SK-N-SH (cell line): ENCODE measurements around the gene LCN1.

ENCODE experiments used
- CTCF ChIP-seq: fragments of 200-600 bp; sonication (generic); IDR thresholded peaks from 2 replicates; pipeline ENCODE4 v1.6.1; 2017; ENCODE audit warnings: antibody characterized with exemption, mild to moderate bottlenecking, moderate library complexity
- EP300 ChIP-seq, 2 experiments: IDR thresholded peaks; 2 replicates each; pipeline versions ENCODE4 v1.4.0 to v1.6.1; 2012; ENCODE audit warnings: borderline replicate concordance in 1 of 2, low read depth in 1 of 2, low read length in 1 of 2
- EZH2phosphoT487 ChIP-seq: fragments of 200-600 bp; sonication (generic); IDR thresholded peaks from 2 replicates; pipeline ENCODE4 v1.6.1; 2017; ENCODE audit warnings: low read depth, mixed run types, mild to moderate bottlenecking, antibody characterized with exemption, moderate library complexity, borderline replicate concordance
- FOSL2 ChIP-seq: IDR thresholded peaks from 2 replicates; pipeline ENCODE4 v1.4.0; 2012; ENCODE audit warnings: low read depth, mild to moderate bottlenecking, moderate library complexity, borderline replicate concordance
- POLR2AphosphoS5 ChIP-seq: IDR thresholded peaks from 2 replicates; pipeline ENCODE4 v1.6.1; 2012; ENCODE audit warnings: low read depth, low read length
- RAD21 ChIP-seq: IDR thresholded peaks from 2 replicates; pipeline ENCODE4 v1.6.1; 2012; ENCODE audit warnings: mild to moderate bottlenecking, low read length
- RCOR1 ChIP-seq: fragments of 150-350 bp; IDR thresholded peaks from 2 replicates; pipeline ENCODE4 v1.6.1; 2017; ENCODE audit warnings: antibody characterized with exemption, low read length
- TAF1 ChIP-seq: IDR thresholded peaks from 2 replicates; pipeline ENCODE4 v1.6.1; 2012; ENCODE audit warnings: low read depth, mild to moderate bottlenecking, low read length, moderate library complexity, borderline replicate concordance
- TCF12 ChIP-seq: IDR thresholded peaks from 2 replicates; pipeline ENCODE4 v1.4.0; 2012
- TF ChIP-seq, protein P1 (sequence below): fragments of 150-350 bp; IDR thresholded peaks from 2 replicates; pipeline ENCODE4 v1.6.1; 2017; ENCODE audit warnings: antibody characterized with exemption, low read length, low read depth, borderline replicate concordance
- TF ChIP-seq, protein P2 (sequence below): IDR thresholded peaks from 2 replicates; pipeline ENCODE4 v1.4.0; 2012; ENCODE audit warnings: low read depth

GRCh38 chr9:135508211-135508820 is 12.9 kb upstream of the LCN1 start:
- TF ChIP-seq, protein P1, sequence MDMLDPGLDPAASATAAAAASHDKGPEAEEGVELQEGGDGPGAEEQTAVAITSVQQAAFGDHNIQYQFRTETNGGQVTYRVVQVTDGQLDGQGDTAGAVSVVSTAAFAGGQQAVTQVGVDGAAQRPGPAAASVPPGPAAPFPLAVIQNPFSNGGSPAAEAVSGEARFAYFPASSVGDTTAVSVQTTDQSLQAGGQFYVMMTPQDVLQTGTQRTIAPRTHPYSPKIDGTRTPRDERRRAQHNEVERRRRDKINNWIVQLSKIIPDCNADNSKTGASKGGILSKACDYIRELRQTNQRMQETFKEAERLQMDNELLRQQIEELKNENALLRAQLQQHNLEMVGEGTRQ = no peak
- TF ChIP-seq FOSL2 = no peak
- no peak for TF ChIP-seq TAF1
- TF ChIP-seq RAD21 = no peak
- TF ChIP-seq CTCF = no peak
- no peak for TF ChIP-seq EZH2phosphoT487
- no peak for TF ChIP-seq EP300 (IDR thresholded peaks at IDR 0.05; ENCODE audit: borderline replicate concordance in 1 of 2, low read depth in 1 of 2, low read length in 1 of 2)
- TF ChIP-seq, protein P2, sequence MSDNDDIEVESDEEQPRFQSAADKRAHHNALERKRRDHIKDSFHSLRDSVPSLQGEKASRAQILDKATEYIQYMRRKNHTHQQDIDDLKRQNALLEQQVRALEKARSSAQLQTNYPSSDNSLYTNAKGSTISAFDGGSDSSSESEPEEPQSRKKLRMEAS = no peak
- no peak for TF ChIP-seq POLR2AphosphoS5
- no peak for TF ChIP-seq TCF12
- TF ChIP-seq RCOR1 = no peak
